Measurements from ENCODE around the gene NTN3. TPM values are rescaled to one million over a fixed set of nuclear protein-coding genes. Genes with fewer than 3 reads are reported as not detected.
"Not testable (repeated sequence)": the region's sequence is repeated elsewhere in the genome, so short reads cannot be mapped to it uniquely, and the experiment has no call there.

The NTN3 gene
- total RNA-seq, 1 donor from 2014 or later, result 2.5 TPM

GRCh38 chr16:2475413-2476344 is 4.6 kb downstream of the NTN3 start:
- Mint-ChIP-seq H3K27me3 (peaks cover 12% of the 10 kb centered on the region), H3K36me3 (ENCODE audit: insufficient read depth) (no peaks in the 10 kb centered on the region), H3K4me1 (ENCODE audit: low read depth) (peaks cover 16% of the 10 kb centered on the region), H3K27ac (peak overlapping the region; percentile 56), H3K4me3 (ENCODE audit: low read depth) (peak overlapping the region; percentile 69), H3K9me3 (ENCODE audit: low read depth) (no peaks in the 10 kb centered on the region)
- no peak for TF ChIP-seq CTCF (IDR thresholded peaks at IDR 0.05; ENCODE audit: unreplicated experiment)
- DNase-seq (ENCODE audit: low spot score, unreplicated experiment), result no peak

GRCh38 chr16:2476345-2476720 is 5.2 kb downstream of the NTN3 start:
- Mint-ChIP-seq H3K27me3 (peaks cover 11% of the 10 kb centered on the region), H3K36me3 (ENCODE audit: insufficient read depth) (no peaks in the 10 kb centered on the region), H3K27ac (peak overlapping the region; percentile 56), H3K4me3 (ENCODE audit: low read depth) (peak overlapping the region; percentile 69), H3K9me3 (ENCODE audit: low read depth) (no peaks in the 10 kb centered on the region), H3K4me1 (ENCODE audit: low read depth) (peaks cover 16% of the 10 kb centered on the region)
- DNase-seq (ENCODE audit: low spot score, unreplicated experiment), result no peak
- TF ChIP-seq CTCF (IDR thresholded peaks at IDR 0.05; ENCODE audit: unreplicated experiment), result no peak

- H3K4me3 Mint-ChIP-seq (ENCODE audit: low read depth), result peak overlapping the region; percentile 69
- no peak overlapping the region for H3K27ac Mint-ChIP-seq
- H3K36me3 Mint-ChIP-seq (ENCODE audit: insufficient read depth), result no peaks in the 10 kb centered on the region
- no peak for TF ChIP-seq CTCF (IDR thresholded peaks at IDR 0.05; ENCODE audit: unreplicated experiment)
- DNase-seq (ENCODE audit: low spot score, unreplicated experiment), result no peak
- peaks cover 16% of the 10 kb centered on the region for H3K4me1 Mint-ChIP-seq (ENCODE audit: low read depth)
- H3K9me3 Mint-ChIP-seq (ENCODE audit: low read depth), result no peaks in the 10 kb centered on the region
- H3K27me3 Mint-ChIP-seq, result peaks cover 11% of the 10 kb centered on the region
Measured at GRCh38 chr16:2476741-2477140, 5.6 kb downstream of the NTN3 start.

GRCh38 chr16:2477327-2477726 is 6.2 kb downstream of the NTN3 start:
- no peak for DNase-seq (ENCODE audit: low spot score, unreplicated experiment)
- Mint-ChIP-seq H3K27me3 (peaks cover 11% of the 10 kb centered on the region), H3K4me1 (ENCODE audit: low read depth) (peaks cover 16% of the 10 kb centered on the region), H3K9me3 (ENCODE audit: low read depth) (no peaks in the 10 kb centered on the region), H3K4me3 (ENCODE audit: low read depth) (no peak overlapping the region), H3K27ac (no peak overlapping the region), H3K36me3 (ENCODE audit: insufficient read depth) (no peaks in the 10 kb centered on the region)
- no peak for TF ChIP-seq CTCF (IDR thresholded peaks at IDR 0.05; ENCODE audit: unreplicated experiment)

GRCh38 chr16:2478279-2478678 is 7.2 kb downstream of the NTN3 start:
- Mint-ChIP-seq H3K27me3 (peaks cover 5% of the 10 kb centered on the region), H3K9me3 (ENCODE audit: low read depth) (no peaks in the 10 kb centered on the region), H3K27ac (no peak overlapping the region), H3K36me3 (ENCODE audit: insufficient read depth) (no peaks in the 10 kb centered on the region), H3K4me1 (ENCODE audit: low read depth) (peaks cover 13% of the 10 kb centered on the region), H3K4me3 (ENCODE audit: low read depth) (no peak overlapping the region)
- TF ChIP-seq CTCF (IDR thresholded peaks at IDR 0.05; ENCODE audit: unreplicated experiment), result no peak
- no peak for DNase-seq (ENCODE audit: low spot score, unreplicated experiment)

- not testable (repeated sequence) for H3K27ac Mint-ChIP-seq; H3K4me3 Mint-ChIP-seq (ENCODE audit: low read depth); H3K27me3 Mint-ChIP-seq; H3K36me3 Mint-ChIP-seq (ENCODE audit: insufficient read depth); H3K9me3 Mint-ChIP-seq (ENCODE audit: low read depth); DNase-seq (ENCODE audit: low spot score, unreplicated experiment)
- peaks cover 15% of the 10 kb centered on the region for H3K4me1 Mint-ChIP-seq (ENCODE audit: low read depth)
Measured at GRCh38 chr16:2479996-2480395, 8.9 kb downstream of the NTN3 start.

Measured in progenitor cell of endocrine pancreas (in vitro differentiated cells).